ENCODE results near the gene CXorf38. TPM values are rescaled to one million over a fixed set of nuclear protein-coding genes. Genes with fewer than 3 reads are reported as not detected.
A peak's percentile ranks its signal among the peaks of the same experiment; 100 is the strongest.

CXorf38 gene
- total and polyA plus RNA-seq, 9 of the 15 experiments (the other 6 are each of a cell fraction or from before 2014, with no cell fraction given): 1.2 to 12.8 (median 8.4) TPM

DNA sequence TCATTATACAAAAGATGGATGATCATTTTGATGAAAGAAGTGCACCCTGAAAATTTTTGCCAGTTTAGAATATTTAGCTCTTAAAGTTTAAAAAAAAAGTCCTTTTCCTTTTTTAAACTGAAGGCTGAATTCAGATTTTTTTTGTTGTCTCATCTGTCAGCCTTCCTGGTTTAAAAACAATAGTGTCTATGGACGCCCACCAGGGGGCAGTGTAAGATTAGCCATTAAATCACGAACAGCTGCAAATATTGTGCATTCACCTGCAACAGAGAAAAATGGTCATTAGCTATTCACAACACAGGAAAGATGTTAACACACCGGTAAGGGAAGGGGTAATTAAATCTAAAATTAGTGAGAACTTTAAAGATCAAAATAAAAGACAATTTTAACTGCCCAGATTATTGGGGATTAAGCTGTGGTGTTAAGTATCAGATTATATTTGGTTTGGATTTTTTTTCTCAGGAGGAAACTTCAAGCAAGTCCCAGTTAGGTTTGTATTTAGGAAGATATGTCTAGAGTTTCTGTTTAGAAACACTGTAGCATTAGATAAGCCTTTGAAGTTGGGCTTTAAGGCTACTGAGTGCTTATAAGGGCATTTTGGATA is 4.4 kb upstream of the CXorf38 start (continued):
- TF ChIP-seq, protein P1, sequence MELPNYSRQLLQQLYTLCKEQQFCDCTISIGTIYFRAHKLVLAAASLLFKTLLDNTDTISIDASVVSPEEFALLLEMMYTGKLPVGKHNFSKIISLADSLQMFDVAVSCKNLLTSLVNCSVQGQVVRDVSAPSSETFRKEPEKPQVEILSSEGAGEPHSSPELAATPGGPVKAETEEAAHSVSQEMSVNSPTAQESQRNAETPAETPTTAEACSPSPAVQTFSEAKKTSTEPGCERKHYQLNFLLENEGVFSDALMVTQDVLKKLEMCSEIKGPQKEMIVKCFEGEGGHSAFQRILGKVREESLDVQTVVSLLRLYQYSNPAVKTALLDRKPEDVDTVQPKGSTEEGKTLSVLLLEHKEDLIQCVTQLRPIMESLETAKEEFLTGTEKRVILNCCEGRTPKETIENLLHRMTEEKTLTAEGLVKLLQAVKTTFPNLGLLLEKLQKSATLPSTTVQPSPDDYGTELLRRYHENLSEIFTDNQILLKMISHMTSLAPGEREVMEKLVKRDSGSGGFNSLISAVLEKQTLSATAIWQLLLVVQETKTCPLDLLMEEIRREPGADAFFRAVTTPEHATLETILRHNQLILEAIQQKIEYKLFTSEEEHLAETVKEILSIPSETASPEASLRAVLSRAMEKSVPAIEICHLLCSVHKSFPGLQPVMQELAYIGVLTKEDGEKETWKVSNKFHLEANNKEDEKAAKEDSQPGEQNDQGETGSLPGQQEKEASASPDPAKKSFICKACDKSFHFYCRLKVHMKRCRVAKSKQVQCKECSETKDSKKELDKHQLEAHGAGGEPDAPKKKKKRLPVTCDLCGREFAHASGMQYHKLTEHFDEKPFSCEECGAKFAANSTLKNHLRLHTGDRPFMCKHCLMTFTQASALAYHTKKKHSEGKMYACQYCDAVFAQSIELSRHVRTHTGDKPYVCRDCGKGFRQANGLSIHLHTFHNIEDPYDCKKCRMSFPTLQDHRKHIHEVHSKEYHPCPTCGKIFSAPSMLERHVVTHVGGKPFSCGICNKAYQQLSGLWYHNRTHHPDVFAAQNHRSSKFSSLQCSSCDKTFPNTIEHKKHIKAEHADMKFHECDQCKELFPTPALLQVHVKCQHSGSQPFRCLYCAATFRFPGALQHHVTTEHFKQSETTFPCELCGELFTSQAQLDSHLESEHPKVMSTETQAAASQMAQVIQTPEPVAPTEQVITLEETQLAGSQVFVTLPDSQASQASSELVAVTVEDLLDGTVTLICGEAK (IDR thresholded peaks at IDR 0.05): no peak
- TF ChIP-seq, protein P1 (CRISPR knock-in tag; IDR thresholded peaks at IDR 0.05): no peak
- TF ChIP-seq NCOA2 (IDR thresholded peaks at IDR 0.05; ENCODE audit: partially characterized antibody in 2 of 2) (no peak), DACH1 (IDR thresholded peaks at IDR 0.05; ENCODE audit: partially characterized antibody) (peak; percentile 25)

Measured in K562 (cell line).